ENCODE data around the gene PTPRN2. TPM values are rescaled to one million over a fixed set of nuclear protein-coding genes. Genes with fewer than 3 reads are reported as not detected.

PTPRN2 gene
- total and polyA plus RNA-seq, 2 of the 8 experiments (the other 6 are each of a cell fraction or from before 2014, with no cell fraction given): 2.6 to 4.5 TPM

DNA sequence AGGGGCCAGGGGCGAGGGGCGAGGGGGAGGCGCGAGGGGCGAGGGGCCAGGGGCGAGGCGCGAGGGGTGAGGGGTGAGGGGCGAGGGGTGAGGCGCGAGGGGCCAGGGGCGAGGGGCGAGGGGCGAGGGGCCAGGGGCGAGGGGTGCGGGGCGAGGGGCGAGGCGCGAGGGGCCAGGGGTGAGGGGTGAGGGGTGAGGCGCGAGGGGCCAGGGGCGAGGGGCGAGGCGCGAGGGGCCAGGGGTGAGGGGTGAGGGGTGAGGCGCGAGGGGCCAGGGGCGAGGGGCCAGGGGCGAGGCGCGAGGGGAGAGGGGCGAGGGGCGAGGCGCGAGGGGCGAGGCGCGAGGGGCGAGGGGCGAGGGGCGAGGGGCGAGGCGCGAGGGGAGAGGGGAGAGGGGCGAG, 192.3 kb downstream of the PTPRN2 start (continued):
- TF ChIP-seq, protein P1, sequence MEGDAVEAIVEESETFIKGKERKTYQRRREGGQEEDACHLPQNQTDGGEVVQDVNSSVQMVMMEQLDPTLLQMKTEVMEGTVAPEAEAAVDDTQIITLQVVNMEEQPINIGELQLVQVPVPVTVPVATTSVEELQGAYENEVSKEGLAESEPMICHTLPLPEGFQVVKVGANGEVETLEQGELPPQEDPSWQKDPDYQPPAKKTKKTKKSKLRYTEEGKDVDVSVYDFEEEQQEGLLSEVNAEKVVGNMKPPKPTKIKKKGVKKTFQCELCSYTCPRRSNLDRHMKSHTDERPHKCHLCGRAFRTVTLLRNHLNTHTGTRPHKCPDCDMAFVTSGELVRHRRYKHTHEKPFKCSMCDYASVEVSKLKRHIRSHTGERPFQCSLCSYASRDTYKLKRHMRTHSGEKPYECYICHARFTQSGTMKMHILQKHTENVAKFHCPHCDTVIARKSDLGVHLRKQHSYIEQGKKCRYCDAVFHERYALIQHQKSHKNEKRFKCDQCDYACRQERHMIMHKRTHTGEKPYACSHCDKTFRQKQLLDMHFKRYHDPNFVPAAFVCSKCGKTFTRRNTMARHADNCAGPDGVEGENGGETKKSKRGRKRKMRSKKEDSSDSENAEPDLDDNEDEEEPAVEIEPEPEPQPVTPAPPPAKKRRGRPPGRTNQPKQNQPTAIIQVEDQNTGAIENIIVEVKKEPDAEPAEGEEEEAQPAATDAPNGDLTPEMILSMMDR (IDR thresholded peaks at IDR 0.05; ENCODE audit: control extremely low read depth in 1 of 3, insufficient read depth in 1 of 3, low read depth in 1 of 3, low read length in 3 of 3): no peak
- no peak for TF ChIP-seq TEAD4 (IDR thresholded peaks at IDR 0.05; ENCODE audit: low read depth, low read length)
- no peak for TF ChIP-seq CEBPB (IDR thresholded peaks at IDR 0.05; ENCODE audit: low read depth, low read length)
- TF ChIP-seq SAP30 (IDR thresholded peaks at IDR 0.05; ENCODE audit: insufficient read depth, insufficient replicate concordance, low read length): no peak
- no peak for TF ChIP-seq CHD1 (IDR thresholded peaks at IDR 0.05; ENCODE audit: low read depth, low read length)
- TF ChIP-seq, protein P2, sequence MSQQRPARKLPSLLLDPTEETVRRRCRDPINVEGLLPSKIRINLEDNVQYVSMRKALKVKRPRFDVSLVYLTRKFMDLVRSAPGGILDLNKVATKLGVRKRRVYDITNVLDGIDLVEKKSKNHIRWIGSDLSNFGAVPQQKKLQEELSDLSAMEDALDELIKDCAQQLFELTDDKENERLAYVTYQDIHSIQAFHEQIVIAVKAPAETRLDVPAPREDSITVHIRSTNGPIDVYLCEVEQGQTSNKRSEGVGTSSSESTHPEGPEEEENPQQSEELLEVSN (IDR thresholded peaks at IDR 0.05): no peak

Data from H1 (cell line).